SHP77 treated with DMSO at 0.1 percent for 48 hours (cell line): Measurements from ENCODE around the gene SCN3A.

Source experiments
- DNase-seq: peaks from one replicate; lab custom pipeline; 2025; lab: John Stamatoyannopoulos, UW

SCN3A gene

GRCh38 chr2:165055082-165055851 is 148.6 kb downstream of the SCN3A start:
- no peak for DNase-seq

GRCh38 chr2:165054652-165055051 is 149.2 kb downstream of the SCN3A start:
- no peak for DNase-seq

GRCh38 chr2:165044505-165045303 is 159.1 kb downstream of the SCN3A start:
- no peak for DNase-seq
